ENCODE measurements around the gene TMEM79. TPM values are rescaled to one million over a fixed set of nuclear protein-coding genes. Genes with fewer than 3 reads are reported as not detected.

Gene TMEM79
- total RNA-seq, 1 experiment from 2014 or later: 10.7 TPM

DNA sequence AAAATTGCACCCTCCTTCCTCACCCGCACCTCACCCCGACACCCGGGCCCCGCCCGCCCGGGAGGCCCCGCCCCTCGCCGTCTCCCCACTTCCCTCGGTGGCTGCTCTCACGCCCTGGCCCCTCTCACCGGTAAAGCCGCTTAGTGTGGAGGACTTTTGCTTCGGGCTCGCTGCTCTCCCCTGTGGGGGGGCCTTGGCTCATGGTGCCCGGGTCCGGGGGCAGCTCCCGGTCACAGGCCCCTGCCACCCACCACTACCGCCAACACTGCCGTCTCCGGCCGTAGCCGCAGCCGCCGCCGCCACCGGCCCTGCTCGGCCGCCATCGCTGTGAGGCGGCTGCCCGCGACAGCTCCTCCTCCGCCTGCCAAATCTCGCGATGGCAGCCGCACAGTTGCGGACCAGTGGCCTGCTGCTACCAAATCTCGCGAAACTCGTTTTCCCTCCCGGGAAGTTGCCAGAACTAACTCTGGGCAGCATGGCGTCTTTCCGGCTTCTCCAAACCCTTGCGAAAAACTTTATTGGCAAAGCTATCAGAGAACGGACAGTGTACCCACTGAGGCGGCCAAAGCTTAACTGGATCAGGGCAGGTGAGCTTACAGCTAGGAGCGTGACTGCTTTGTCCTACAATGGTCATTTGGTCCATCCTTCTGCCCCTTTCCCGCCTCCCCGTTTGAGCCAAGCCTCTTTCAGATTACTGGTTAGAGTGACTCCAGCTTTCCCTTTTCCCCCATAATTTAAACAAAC is 1.5 kb upstream of the TMEM79 start, which contains the start of gene SMG5:
Gene SMG5 (minus strand): TSS at position 347 of the 744 bp plus-strand sequence. CDS start 145 bp downstream, at position 202.
- DNase-seq: peak; percentile 98
- Histone ChIP-seq H3K4me1 (peaks cover 24% of the 10 kb centered on the region), H3K27me3 (replicated peaks; ENCODE audit: control insufficient read depth, insufficient read depth, low read length) (no peaks in the 10 kb centered on the region), H3K4me3 (ENCODE audit: low read depth, low read length) (peak within 1 kb of the TSS; percentile 78), H3K36me3 (ENCODE audit: control insufficient read depth, insufficient read depth, low read length) (peaks cover 7% of the 10 kb centered on the region), H3K9me3 (no peaks in the 10 kb centered on the region)
- ChIA-PET CTCF (interaction anchor here (0.6 to 3.7 kb wide), 9 partner anchors 37 to 379 kb away, joined by 3 to 22 read pairs (median 5); partner anchors contain the start of gene SLC25A44), POLR2A (interaction anchor here (0.6 to 2.3 kb wide), 10 partner anchors 9 to 339 kb away, joined by 3 to 13 read pairs (median 5); partner anchors contain the start of genes ARHGEF2, CCT3, GLMP and MEF2D)
- intact Hi-C loops (cut with micrococcal nuclease; ENCODE audit: unreplicated experiment): loop anchor here (1.0 kb wide), 1 partner anchor 56 kb away; the partner anchor contains the start of genes CCT3 and TSACC
- peak within 1 kb of the TSS; percentile 61 for H3K27ac Mint-ChIP-seq (ENCODE audit: unreplicated experiment)
- peaks cover 32% of the 10 kb centered on the region for H3K36me3 Mint-ChIP-seq (ENCODE audit: insufficient read depth, unreplicated experiment)
- peak within 1 kb of the TSS; percentile 78 for H3K4me3 Mint-ChIP-seq (ENCODE audit: unreplicated experiment)
- no TSS peak for BruUV-seq (replicated peaks)
- TF ChIP-seq, protein P1, sequence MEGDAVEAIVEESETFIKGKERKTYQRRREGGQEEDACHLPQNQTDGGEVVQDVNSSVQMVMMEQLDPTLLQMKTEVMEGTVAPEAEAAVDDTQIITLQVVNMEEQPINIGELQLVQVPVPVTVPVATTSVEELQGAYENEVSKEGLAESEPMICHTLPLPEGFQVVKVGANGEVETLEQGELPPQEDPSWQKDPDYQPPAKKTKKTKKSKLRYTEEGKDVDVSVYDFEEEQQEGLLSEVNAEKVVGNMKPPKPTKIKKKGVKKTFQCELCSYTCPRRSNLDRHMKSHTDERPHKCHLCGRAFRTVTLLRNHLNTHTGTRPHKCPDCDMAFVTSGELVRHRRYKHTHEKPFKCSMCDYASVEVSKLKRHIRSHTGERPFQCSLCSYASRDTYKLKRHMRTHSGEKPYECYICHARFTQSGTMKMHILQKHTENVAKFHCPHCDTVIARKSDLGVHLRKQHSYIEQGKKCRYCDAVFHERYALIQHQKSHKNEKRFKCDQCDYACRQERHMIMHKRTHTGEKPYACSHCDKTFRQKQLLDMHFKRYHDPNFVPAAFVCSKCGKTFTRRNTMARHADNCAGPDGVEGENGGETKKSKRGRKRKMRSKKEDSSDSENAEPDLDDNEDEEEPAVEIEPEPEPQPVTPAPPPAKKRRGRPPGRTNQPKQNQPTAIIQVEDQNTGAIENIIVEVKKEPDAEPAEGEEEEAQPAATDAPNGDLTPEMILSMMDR (IDR thresholded peaks at IDR 0.05; ENCODE audit: insufficient read depth in 1 of 2, low read depth in 1 of 2, low read length in 1 of 2, severe bottlenecking in 1 of 2, unreplicated experiment in 1 of 2): no peak
- no peaks in the 10 kb centered on the region for H3K9me3 Mint-ChIP-seq (ENCODE audit: unreplicated experiment)
- H3K4me1 Mint-ChIP-seq (ENCODE audit: low read depth, unreplicated experiment): peaks cover 17% of the 10 kb centered on the region
- H3K27me3 Mint-ChIP-seq (ENCODE audit: insufficient read depth, unreplicated experiment): no peaks in the 10 kb centered on the region

DNA sequence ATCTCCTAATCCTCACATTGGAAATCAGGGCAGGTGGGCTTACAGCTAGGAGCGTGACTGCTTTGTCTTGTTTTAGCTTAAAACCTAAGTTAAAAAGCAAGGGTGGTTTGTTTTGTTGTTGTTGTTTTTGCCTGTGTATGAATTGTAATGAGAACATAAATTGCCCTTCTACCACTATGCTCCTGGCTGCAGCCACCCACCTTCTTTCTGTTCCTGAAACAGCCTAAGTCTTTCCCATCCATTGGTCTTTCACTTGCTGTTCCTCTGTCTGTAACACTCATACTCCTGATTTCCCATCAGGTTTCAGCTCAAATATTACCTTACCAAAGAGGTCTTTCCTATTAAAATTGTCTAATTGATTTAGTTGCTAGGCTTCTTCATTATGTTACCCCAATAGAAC is 604 bp upstream of the TMEM79 start:
- H3K36me3 Mint-ChIP-seq (ENCODE audit: insufficient read depth, unreplicated experiment): peaks cover 27% of the 10 kb centered on the region
- BruUV-seq (replicated peaks): no TSS peak
- Histone ChIP-seq H3K27me3 (replicated peaks; ENCODE audit: control insufficient read depth, insufficient read depth, low read length) (no peaks in the 10 kb centered on the region), H3K9me3 (no peaks in the 10 kb centered on the region), H3K36me3 (ENCODE audit: control insufficient read depth, insufficient read depth, low read length) (peaks cover 4% of the 10 kb centered on the region), H3K4me1 (peaks cover 24% of the 10 kb centered on the region), H3K4me3 (ENCODE audit: low read depth, low read length) (peak overlapping the region; percentile 78)
- H3K4me1 Mint-ChIP-seq (ENCODE audit: low read depth, unreplicated experiment): peaks cover 12% of the 10 kb centered on the region
- peak overlapping the region; percentile 61 for H3K27ac Mint-ChIP-seq (ENCODE audit: unreplicated experiment)
- ChIA-PET POLR2A (interaction anchor here (0.6 to 2.3 kb wide), 7 partner anchors 8 to 340 kb away, joined by 3 to 13 read pairs (median 5); partner anchors contain the start of genes CCT3, GLMP, PMF1 and TSACC), CTCF (interaction anchor here (1.2 to 3.7 kb wide), 4 partner anchors 36 to 162 kb away, joined by 5 to 22 read pairs (median 5); no protein-coding TSS in a partner anchor)
- H3K4me3 Mint-ChIP-seq (ENCODE audit: unreplicated experiment): peak overlapping the region; percentile 78
- TF ChIP-seq, protein P1 (IDR thresholded peaks at IDR 0.05; ENCODE audit: insufficient read depth in 1 of 2, low read depth in 1 of 2, low read length in 1 of 2, severe bottlenecking in 1 of 2, unreplicated experiment in 1 of 2): no peak
- no peak for DNase-seq
- no peaks in the 10 kb centered on the region for H3K9me3 Mint-ChIP-seq (ENCODE audit: unreplicated experiment)
- no peaks in the 10 kb centered on the region for H3K27me3 Mint-ChIP-seq (ENCODE audit: insufficient read depth, unreplicated experiment)
- intact Hi-C loops (cut with micrococcal nuclease; ENCODE audit: unreplicated experiment): no loop called here

DNA sequence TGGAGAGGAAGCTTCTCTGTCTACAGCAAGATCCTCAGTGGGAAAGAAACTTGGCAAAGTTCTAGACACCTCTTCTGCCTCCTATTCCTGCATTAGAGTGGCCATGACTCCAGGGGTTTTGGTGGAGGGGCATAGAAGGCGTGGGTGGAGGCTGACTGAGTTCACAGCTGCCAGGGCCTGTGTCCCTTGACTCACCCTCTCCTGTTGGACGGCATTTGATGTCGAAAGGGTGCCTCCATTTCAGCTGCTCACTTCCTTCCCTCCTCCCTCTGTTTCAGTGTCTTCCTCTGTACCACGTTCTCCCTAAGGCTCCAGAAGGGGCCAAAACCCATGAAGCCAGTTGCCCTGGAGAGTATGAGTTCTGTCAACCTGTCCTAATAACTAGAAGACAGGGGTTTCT is 632 bp downstream of the TMEM79 start:
- TF ChIP-seq, protein P1 (IDR thresholded peaks at IDR 0.05; ENCODE audit: insufficient read depth in 1 of 2, low read depth in 1 of 2, low read length in 1 of 2, severe bottlenecking in 1 of 2, unreplicated experiment in 1 of 2): no peak
- CTCF ChIA-PET: interaction anchor here (0.6 to 3.7 kb wide), 2 partner anchors 59 to 200 kb away, joined by 4 to 22 read pairs; no protein-coding TSS in a partner anchor
- H3K4me3 ChIP-seq (ENCODE audit: low read depth, low read length): peak overlapping the region; percentile 48
- Mint-ChIP-seq H3K4me3 (ENCODE audit: unreplicated experiment) (peak overlapping the region; percentile 78), H3K4me1 (ENCODE audit: low read depth, unreplicated experiment) (peaks cover 12% of the 10 kb centered on the region), H3K36me3 (ENCODE audit: insufficient read depth, unreplicated experiment) (peaks cover 25% of the 10 kb centered on the region), H3K27ac (ENCODE audit: unreplicated experiment) (peak overlapping the region; percentile 61), H3K9me3 (ENCODE audit: unreplicated experiment) (no peaks in the 10 kb centered on the region), H3K27me3 (ENCODE audit: insufficient read depth, unreplicated experiment) (no peaks in the 10 kb centered on the region)
- intact Hi-C loops (cut with micrococcal nuclease; ENCODE audit: unreplicated experiment): loop anchor here (1.0 kb wide), 1 partner anchor 35 kb away; no protein-coding TSS in a partner anchor
- no peak for DNase-seq
- H3K36me3 ChIP-seq (ENCODE audit: control insufficient read depth, insufficient read depth, low read length): peaks cover 5% of the 10 kb centered on the region
- BruUV-seq (replicated peaks): no TSS peak
- POLR2A ChIA-PET: interaction anchor here (0.6 to 0.7 kb wide), 3 partner anchors 11 to 14 kb away, joined by 3 to 5 read pairs (median 4); partner anchors contain the start of gene GLMP
- H3K4me1 ChIP-seq: peaks cover 24% of the 10 kb centered on the region
- H3K9me3 ChIP-seq: no peaks in the 10 kb centered on the region
- no peaks in the 10 kb centered on the region for H3K27me3 ChIP-seq (replicated peaks; ENCODE audit: control insufficient read depth, insufficient read depth, low read length)
